ENCODE data around the gene SCGB3A1.

SCGB3A1 gene

DNA sequence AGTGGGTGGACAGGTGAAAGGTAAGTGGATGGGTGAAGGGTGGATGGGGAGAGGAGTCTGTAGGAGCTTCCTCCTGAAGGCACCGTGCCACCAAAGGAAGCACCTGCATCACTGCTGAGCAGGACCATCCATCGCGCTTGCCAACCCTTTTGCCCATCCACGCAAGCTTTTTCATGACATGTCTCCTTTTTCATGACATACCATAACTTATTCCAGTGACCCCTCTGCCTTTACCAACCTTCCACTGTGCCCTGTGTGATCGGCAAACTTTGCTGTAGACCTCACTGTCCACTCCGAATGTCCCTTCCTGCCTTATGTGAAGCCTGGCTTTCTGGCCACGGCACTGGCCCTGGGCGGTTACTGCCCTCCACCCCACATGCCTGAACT lies 44.7 kb upstream of the SCGB3A1 start:
- TF ChIP-seq, protein P1, sequence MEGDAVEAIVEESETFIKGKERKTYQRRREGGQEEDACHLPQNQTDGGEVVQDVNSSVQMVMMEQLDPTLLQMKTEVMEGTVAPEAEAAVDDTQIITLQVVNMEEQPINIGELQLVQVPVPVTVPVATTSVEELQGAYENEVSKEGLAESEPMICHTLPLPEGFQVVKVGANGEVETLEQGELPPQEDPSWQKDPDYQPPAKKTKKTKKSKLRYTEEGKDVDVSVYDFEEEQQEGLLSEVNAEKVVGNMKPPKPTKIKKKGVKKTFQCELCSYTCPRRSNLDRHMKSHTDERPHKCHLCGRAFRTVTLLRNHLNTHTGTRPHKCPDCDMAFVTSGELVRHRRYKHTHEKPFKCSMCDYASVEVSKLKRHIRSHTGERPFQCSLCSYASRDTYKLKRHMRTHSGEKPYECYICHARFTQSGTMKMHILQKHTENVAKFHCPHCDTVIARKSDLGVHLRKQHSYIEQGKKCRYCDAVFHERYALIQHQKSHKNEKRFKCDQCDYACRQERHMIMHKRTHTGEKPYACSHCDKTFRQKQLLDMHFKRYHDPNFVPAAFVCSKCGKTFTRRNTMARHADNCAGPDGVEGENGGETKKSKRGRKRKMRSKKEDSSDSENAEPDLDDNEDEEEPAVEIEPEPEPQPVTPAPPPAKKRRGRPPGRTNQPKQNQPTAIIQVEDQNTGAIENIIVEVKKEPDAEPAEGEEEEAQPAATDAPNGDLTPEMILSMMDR (IDR thresholded peaks at IDR 0.05; ENCODE audit: low read depth, low read length): no peak
- H3K4me3 ChIP-seq (ENCODE audit: low read depth, low read length): no peak overlapping the region

GRCh38 chr5:180633283-180634177 lies 42.2 kb upstream of the SCGB3A1 start:
- no peak overlapping the region for H3K4me3 ChIP-seq (ENCODE audit: low read depth, low read length)
- TF ChIP-seq, protein P1 (IDR thresholded peaks at IDR 0.05; ENCODE audit: low read depth, low read length): no peak

GRCh38 chr5:180632768-180633167 lies 41.5 kb upstream of the SCGB3A1 start:
- H3K4me3 ChIP-seq (ENCODE audit: low read depth, low read length): no peak overlapping the region
- TF ChIP-seq, protein P1 (IDR thresholded peaks at IDR 0.05; ENCODE audit: low read depth, low read length): no peak

DNA sequence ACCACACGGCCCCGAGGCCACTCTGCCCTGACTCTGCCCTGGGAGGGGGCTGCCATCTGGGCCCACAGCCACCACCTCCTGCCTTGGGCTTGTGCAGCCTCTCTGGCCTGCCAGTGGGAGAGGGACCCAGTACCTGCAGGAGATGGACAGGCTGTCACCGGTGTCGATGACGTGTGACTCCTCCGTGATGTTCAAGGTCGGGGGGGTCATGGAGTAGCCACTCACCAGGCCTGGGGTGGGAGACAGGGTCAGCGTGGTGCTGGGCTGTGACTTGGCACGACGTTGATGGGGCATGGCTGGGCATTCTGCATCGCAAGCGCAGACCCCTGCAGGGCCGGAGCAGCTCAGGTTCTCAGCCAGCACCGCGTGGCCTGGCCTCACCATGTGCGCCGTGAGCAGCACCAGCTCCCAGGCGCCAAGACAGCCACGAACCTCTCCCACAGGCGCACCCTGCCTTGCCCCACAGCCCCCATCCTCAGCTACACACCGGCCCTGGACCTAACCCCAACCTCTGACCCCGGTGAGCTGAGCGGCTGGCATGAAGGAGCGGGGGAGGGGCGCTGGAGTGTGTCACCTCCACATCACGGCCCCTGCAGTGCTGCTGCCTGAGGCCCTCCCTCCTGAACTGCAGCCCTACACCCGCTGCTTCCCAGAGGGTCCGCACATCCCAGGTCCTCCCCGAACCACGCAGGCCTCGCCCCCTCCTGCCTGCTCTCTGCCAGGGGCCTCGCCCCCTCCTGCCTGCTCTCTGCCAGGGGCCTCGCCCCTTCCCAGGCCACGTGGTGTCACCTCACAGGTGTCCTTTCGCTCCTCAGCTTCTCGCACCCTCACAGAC lies 40.5 kb upstream of the SCGB3A1 start:
- no peak overlapping the region for H3K4me3 ChIP-seq (ENCODE audit: low read depth, low read length)
- TF ChIP-seq, protein P1 (IDR thresholded peaks at IDR 0.05; ENCODE audit: low read depth, low read length): no peak

DNA sequence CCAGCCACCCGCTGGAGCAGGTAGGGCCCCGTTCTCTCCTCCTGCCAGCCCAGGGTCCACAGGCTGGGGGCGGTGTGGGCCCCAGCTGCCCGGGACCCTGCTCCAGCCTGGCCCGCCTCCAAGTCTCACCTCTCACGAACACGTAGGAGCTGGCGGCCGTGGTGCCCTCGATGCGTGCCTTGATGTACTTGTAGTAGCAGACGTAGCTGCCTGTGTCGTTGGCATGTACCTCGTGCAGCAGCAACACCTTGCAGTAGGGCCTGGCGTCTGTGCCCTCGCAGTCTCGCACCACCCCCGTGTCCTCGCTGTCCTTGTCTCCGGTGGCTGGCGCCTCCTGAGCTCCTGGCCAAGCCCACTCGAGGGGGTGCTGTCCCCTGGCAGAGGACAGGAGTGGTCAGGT lies 39.1 kb upstream of the SCGB3A1 start:
- TF ChIP-seq, protein P1 (IDR thresholded peaks at IDR 0.05; ENCODE audit: low read depth, low read length): no peak

GRCh38 chr5:180629831-180630382 lies 38.6 kb upstream of the SCGB3A1 start:
- TF ChIP-seq, protein P1 (IDR thresholded peaks at IDR 0.05; ENCODE audit: low read depth, low read length): no peak
- no peak overlapping the region for H3K4me3 ChIP-seq (ENCODE audit: low read depth, low read length)

More for the DNA sequence above, 39.1 kb upstream of the SCGB3A1 start:
- H3K4me3 ChIP-seq (ENCODE audit: low read depth, low read length): no peak overlapping the region
